DND-41 (cell line): ENCODE data around the gene SEMA3E.

ENCODE experiments used
- EZH2 ChIP-seq: IDR thresholded peaks from 3 replicates; pipeline ENCODE4 v1.6.1; 2012; ENCODE audit warnings: borderline replicate concordance, low read depth, mild to moderate bottlenecking, moderate library complexity, low read length, inconsistent platforms; ENCODE audit not compliant: severe bottlenecking
- TF ChIP-seq, protein P1 (sequence below): IDR thresholded peaks from 2 replicates; pipeline ENCODE4 v1.5.1; 2012; ENCODE audit warnings: borderline replicate concordance, low read length, moderate library complexity, mild to moderate bottlenecking; ENCODE audit not compliant: poor library complexity, severe bottlenecking; ENCODE audit errors: extremely low read depth

DNA sequence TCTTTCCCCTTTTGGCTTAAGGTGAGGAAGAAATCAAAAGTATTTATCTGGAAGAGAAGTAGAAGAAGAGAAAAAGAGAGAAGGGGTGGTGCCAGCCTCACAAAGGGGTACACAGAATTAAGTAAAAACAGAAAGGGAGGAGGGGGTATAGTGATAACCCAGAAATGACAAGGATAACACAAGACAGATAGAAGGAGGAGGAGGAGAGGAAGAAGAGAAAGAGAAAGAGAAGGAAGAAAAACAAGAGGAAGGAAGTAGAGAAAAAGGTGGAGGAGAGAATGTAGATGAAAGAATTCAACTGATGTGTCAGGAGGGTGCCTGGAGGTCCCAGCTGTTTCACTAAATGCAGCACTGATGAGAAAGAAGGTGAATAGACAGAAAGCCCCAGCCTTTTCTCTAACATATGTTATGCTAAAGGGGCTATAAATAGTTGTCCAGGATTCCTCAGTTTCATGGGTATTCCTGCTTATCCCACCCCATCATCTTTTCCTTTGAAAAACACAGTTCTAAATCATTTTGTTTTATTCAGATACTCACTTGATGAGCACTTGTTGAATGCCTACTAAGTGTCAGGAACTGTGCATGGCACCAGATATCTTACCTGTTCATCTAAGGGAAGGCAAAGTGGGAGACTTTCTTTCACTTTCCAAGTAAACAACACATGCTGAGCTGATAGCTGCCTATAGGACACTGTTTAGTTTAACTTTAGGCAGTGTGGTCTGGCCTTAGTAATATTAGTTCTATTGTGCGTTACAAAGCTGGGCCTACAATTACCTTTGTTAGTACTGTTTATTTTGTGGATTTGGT, 8.0 kb downstream of the SEMA3E start:
- no peak for TF ChIP-seq EZH2
- TF ChIP-seq, protein P1, sequence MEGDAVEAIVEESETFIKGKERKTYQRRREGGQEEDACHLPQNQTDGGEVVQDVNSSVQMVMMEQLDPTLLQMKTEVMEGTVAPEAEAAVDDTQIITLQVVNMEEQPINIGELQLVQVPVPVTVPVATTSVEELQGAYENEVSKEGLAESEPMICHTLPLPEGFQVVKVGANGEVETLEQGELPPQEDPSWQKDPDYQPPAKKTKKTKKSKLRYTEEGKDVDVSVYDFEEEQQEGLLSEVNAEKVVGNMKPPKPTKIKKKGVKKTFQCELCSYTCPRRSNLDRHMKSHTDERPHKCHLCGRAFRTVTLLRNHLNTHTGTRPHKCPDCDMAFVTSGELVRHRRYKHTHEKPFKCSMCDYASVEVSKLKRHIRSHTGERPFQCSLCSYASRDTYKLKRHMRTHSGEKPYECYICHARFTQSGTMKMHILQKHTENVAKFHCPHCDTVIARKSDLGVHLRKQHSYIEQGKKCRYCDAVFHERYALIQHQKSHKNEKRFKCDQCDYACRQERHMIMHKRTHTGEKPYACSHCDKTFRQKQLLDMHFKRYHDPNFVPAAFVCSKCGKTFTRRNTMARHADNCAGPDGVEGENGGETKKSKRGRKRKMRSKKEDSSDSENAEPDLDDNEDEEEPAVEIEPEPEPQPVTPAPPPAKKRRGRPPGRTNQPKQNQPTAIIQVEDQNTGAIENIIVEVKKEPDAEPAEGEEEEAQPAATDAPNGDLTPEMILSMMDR, result no peak
